Panc1 (cell line): ENCODE data around the gene NLRC5. TPM values are rescaled to one million over a fixed set of nuclear protein-coding genes. Genes with fewer than 3 reads are reported as not detected.

ENCODE experiments used
- ATAC-seq: fragments of 200-7000 bp; cut with Tn5 transposase; 2 replicates; pipeline ENCODE4 v1.9.1; 2020; ENCODE audit warnings: mild to moderate bottlenecking, moderate library complexity
- BruUV-seq: library from RNA; stranded (reverse); fragments of 400-500 nt; replicated peaks from 2 replicates; lab custom pipeline; 2021; lab: Mats Ljungman, UMichigan
- CTCF ChIA-PET: fragments of 300-600 bp; sonication (Branson Sonifier 250); formaldehyde crosslinking; loops from one replicate; lab custom pipeline; 2022; ENCODE audit warnings: antibody characterized with exemption; lab: Charles Lee
- POLR2A ChIA-PET: fragments of 300-600 bp; sonication (Branson Sonifier 250); formaldehyde crosslinking; loops from one replicate; lab custom pipeline; 2022; ENCODE audit warnings: antibody characterized with exemption; lab: Charles Lee
- DNase-seq: peaks from one replicate; pipeline ENCODE4 v3.0.0-alpha.2; 2010; ENCODE audit warnings: low read depth, low spot score
- H3K27ac ChIP-seq: 2 replicates; pipeline ENCODE4 v1.5.1; 2011; ENCODE audit warnings: mild to moderate bottlenecking, low read length, inconsistent platforms
- H3K27me3 ChIP-seq: fragments of 200-500 bp; sonication (Bioruptor generic); 2 replicates; pipeline ENCODE4 v1.6.0; 2014; ENCODE audit warnings: low read length, inconsistent platforms; ENCODE audit not compliant: control insufficient read depth, insufficient read depth
- H3K36me3 ChIP-seq: fragments of 200-500 bp; sonication (Bioruptor generic); 2 replicates; pipeline ENCODE4 v1.5.1; 2014; ENCODE audit warnings: inconsistent platforms, mild to moderate bottlenecking, low read length, moderate library complexity; ENCODE audit not compliant: control insufficient read depth, insufficient read depth
- H3K4me1 ChIP-seq: 2 replicates; pipeline ENCODE4 v1.5.1; 2011; ENCODE audit warnings: inconsistent platforms, mild to moderate bottlenecking, low read length, moderate library complexity; ENCODE audit not compliant: control insufficient read depth, insufficient read depth
- H3K4me3 ChIP-seq, 2 experiments: 2 replicates each; pipeline ENCODE4 v1.5.1; 2011 to 2012; ENCODE audit warnings: low read depth in 2 of 2, low read length in 2 of 2, mild to moderate bottlenecking in 2 of 2, inconsistent platforms in 1 of 2, moderate library complexity in 1 of 2
- H3K9me3 ChIP-seq: fragments of 200-500 bp; sonication (Bioruptor generic); 2 replicates; pipeline ENCODE4 v1.5.1; 2014; ENCODE audit warnings: low read depth, mild to moderate bottlenecking, inconsistent platforms, low read length, moderate library complexity; ENCODE audit not compliant: control insufficient read depth, insufficient read depth
- CTCF ChIP-seq: fragments of 450-650 bp; IDR thresholded peaks from 2 replicates; pipeline ENCODE4 v1.5.1; 2017; ENCODE audit warnings: mild to moderate bottlenecking
- POLR2AphosphoS5 ChIP-seq: IDR thresholded peaks from 2 replicates; pipeline ENCODE4 v1.6.1; 2012; ENCODE audit warnings: mild to moderate bottlenecking, low read depth, low read length, moderate library complexity
- SIN3A ChIP-seq: IDR thresholded peaks from 2 replicates; pipeline ENCODE4 v1.6.1; 2012; ENCODE audit warnings: low read depth, mild to moderate bottlenecking, low read length, moderate library complexity, borderline replicate concordance; ENCODE audit not compliant: insufficient read depth
- TCF7L2 ChIP-seq: IDR thresholded peaks from 2 replicates; pipeline ENCODE4 v1.6.1; 2011; ENCODE audit warnings: mild to moderate bottlenecking, low read depth, low read length, inconsistent platforms
- in situ Hi-C: cut with HindIII; loops from 2 replicates; pipeline ENCODE4 v1.10.0; 2016; ENCODE audit warnings: low sequenced_read_pairs, low pct_unique_long_range_greater_than_20kb
- intact Hi-C: fragments of 100-400 bp; cut with micrococcal nuclease; formaldehyde crosslinking; loops from one replicate; pipeline ENCODE4 v1.10.0; 2022; ENCODE audit not compliant: unreplicated experiment
- total RNA-seq: library from RNA; stranded (reverse); gene quantifications from one replicate; pipeline ENCODE4 v1.2.1, GENCODE V29; 2021; ENCODE audit not compliant: unreplicated experiment
- TF ChIP-seq, protein P1 (sequence below), 2 experiments: IDR thresholded peaks; 2 replicates each; pipeline ENCODE4 v1.6.1; 2011 to 2012; ENCODE audit warnings: low read depth in 2 of 2, control low read depth in 1 of 2, low read length in 1 of 2, mild to moderate bottlenecking in 1 of 2, moderate library complexity in 1 of 2; ENCODE audit not compliant: insufficient read depth in 1 of 2

Gene NLRC5
- total RNA-seq, 1 experiment from 2014 or later, result 8.8 TPM

DNA sequence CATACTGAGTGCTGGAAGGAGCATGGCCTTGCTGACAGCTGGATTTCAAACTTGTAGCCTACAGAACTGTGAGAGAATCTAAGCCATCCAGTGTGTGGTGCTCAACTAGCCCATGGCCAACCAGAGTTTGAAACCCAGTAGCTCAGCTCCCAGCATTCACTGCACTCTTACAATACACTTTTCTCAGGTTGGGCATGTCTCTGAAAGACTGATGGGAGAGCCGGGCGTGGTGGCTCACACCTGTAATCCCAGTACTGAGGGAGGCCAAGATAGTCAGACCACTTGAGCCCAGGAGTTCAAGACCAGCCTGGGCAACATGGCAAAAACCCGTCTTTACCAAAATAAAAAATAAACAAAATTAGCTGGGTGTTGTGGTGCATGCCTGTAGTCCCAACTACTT is 106.8 kb downstream of the NLRC5 start:
- no TSS peak for BruUV-seq
- no peak for DNase-seq
- CTCF ChIA-PET, result no interaction called here
- no peaks in the 10 kb centered on the region for H3K36me3 ChIP-seq
- no peak overlapping the region for H3K4me3 ChIP-seq
- no peaks in the 10 kb centered on the region for H3K27me3 ChIP-seq
- no peak overlapping the region for H3K27ac ChIP-seq
- no peak for ATAC-seq
- no peaks in the 10 kb centered on the region for H3K9me3 ChIP-seq
- POLR2A ChIA-PET, result interaction anchor here (0.6 to 0.8 kb wide), 2 partner anchors 18 to 125 kb away, joined by 3 to 8 read pairs; no protein-coding TSS in a partner anchor
- in situ Hi-C loops (no loop called here), intact Hi-C loops (no loop called here)
- TF ChIP-seq CTCF, result no peak
- TF ChIP-seq POLR2AphosphoS5, result no peak
- TF ChIP-seq TCF7L2, result no peak
- TF ChIP-seq, protein P1, sequence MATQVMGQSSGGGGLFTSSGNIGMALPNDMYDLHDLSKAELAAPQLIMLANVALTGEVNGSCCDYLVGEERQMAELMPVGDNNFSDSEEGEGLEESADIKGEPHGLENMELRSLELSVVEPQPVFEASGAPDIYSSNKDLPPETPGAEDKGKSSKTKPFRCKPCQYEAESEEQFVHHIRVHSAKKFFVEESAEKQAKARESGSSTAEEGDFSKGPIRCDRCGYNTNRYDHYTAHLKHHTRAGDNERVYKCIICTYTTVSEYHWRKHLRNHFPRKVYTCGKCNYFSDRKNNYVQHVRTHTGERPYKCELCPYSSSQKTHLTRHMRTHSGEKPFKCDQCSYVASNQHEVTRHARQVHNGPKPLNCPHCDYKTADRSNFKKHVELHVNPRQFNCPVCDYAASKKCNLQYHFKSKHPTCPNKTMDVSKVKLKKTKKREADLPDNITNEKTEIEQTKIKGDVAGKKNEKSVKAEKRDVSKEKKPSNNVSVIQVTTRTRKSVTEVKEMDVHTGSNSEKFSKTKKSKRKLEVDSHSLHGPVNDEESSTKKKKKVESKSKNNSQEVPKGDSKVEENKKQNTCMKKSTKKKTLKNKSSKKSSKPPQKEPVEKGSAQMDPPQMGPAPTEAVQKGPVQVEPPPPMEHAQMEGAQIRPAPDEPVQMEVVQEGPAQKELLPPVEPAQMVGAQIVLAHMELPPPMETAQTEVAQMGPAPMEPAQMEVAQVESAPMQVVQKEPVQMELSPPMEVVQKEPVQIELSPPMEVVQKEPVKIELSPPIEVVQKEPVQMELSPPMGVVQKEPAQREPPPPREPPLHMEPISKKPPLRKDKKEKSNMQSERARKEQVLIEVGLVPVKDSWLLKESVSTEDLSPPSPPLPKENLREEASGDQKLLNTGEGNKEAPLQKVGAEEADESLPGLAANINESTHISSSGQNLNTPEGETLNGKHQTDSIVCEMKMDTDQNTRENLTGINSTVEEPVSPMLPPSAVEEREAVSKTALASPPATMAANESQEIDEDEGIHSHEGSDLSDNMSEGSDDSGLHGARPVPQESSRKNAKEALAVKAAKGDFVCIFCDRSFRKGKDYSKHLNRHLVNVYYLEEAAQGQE (IDR thresholded peaks at IDR 0.05; ENCODE audit: insufficient read depth in 1 of 2, low read depth in 2 of 2, low read length in 1 of 2), result no peak
- no peak for TF ChIP-seq SIN3A
- H3K4me1 ChIP-seq, result peaks cover 8% of the 10 kb centered on the region

GRCh38 chr16:57096793-57097192 is 107.4 kb downstream of the NLRC5 start:
- no peaks in the 10 kb centered on the region for H3K9me3 ChIP-seq
- no peak for TF ChIP-seq SIN3A
- no peak for TF ChIP-seq POLR2AphosphoS5
- TF ChIP-seq, protein P1 (IDR thresholded peaks at IDR 0.05; ENCODE audit: insufficient read depth in 1 of 2, low read depth in 2 of 2, low read length in 1 of 2), result no peak
- TF ChIP-seq CTCF, result no peak
- TF ChIP-seq TCF7L2, result no peak
- intact Hi-C loops, result no loop called here
- H3K27ac ChIP-seq, result no peak overlapping the region
- ATAC-seq (no peak), DNase-seq (no peak)
- H3K27me3 ChIP-seq, result no peaks in the 10 kb centered on the region
- ChIA-PET POLR2A (interaction anchor here (0.8 kb wide), 1 partner anchor 126 kb away, joined by 3 read pairs; no protein-coding TSS in a partner anchor), CTCF (no interaction called here)
- no TSS peak for BruUV-seq
- in situ Hi-C loops, result no loop called here
- H3K4me1 ChIP-seq, result peaks cover 4% of the 10 kb centered on the region
- H3K4me3 ChIP-seq, result no peak overlapping the region
- H3K36me3 ChIP-seq, result no peaks in the 10 kb centered on the region
